HepG2 (cell line): ENCODE results near the gene FHL3. TPM values are rescaled to one million over a fixed set of nuclear protein-coding genes. Genes with fewer than 3 reads are reported as not detected.
A peak's percentile ranks its signal among the peaks of the same experiment; 100 is the strongest.

Source experiments
- ADNP ChIP-seq: sonication (generic); formaldehyde crosslinking; IDR thresholded peaks from 2 replicates; pipeline ENCODE4 v1.4.0; 2020; ENCODE audit warnings: missing genetic modification reagents
- ATRX ChIP-seq: sonication (generic); formaldehyde crosslinking; IDR thresholded peaks from 2 replicates; pipeline ENCODE4 v1.4.0; 2020; ENCODE audit warnings: missing genetic modification reagents, borderline replicate concordance
- BCL6 ChIP-seq: IDR thresholded peaks from 2 replicates; pipeline ENCODE4 v1.6.1; 2016; ENCODE audit warnings: missing genetic modification reagents, missing compliant biosample characterization
- ESRRA ChIP-seq: sonication (generic); formaldehyde crosslinking; IDR thresholded peaks from 2 replicates; pipeline ENCODE4 v1.5.1; 2020; ENCODE audit warnings: mild to moderate bottlenecking, low read depth, missing genetic modification reagents
- HIVEP1 ChIP-seq: sonication (generic); formaldehyde crosslinking; IDR thresholded peaks from 2 replicates; pipeline ENCODE4 v1.4.0; 2020; ENCODE audit warnings: mild to moderate bottlenecking, missing genetic modification reagents
- HOXD1 ChIP-seq: sonication (generic); formaldehyde crosslinking; IDR thresholded peaks from 2 replicates; pipeline ENCODE4 v1.5.0; 2020; ENCODE audit warnings: missing genetic modification reagents
- IRX3 ChIP-seq: sonication (generic); formaldehyde crosslinking; IDR thresholded peaks from 2 replicates; pipeline ENCODE4 v1.8.1; 2023; ENCODE audit warnings: mild to moderate bottlenecking, low read depth, missing genetic modification reagents, borderline replicate concordance
- MXI1 ChIP-seq: IDR thresholded peaks from 3 replicates; pipeline ENCODE4 v1.6.1; 2012; ENCODE audit warnings: low read depth, low read length, inconsistent platforms, borderline replicate concordance
- SIN3A ChIP-seq: IDR thresholded peaks from 2 replicates; pipeline ENCODE4 v1.6.1; 2011; ENCODE audit warnings: low read depth, mild to moderate bottlenecking, control low read depth, low read length, borderline replicate concordance
- SMAD1 ChIP-seq: sonication (generic); formaldehyde crosslinking; IDR thresholded peaks from 2 replicates; pipeline ENCODE4 v1.4.0; 2020; ENCODE audit warnings: missing genetic modification reagents, low read depth, mild to moderate bottlenecking, borderline replicate concordance
- SMAD3 ChIP-seq: sonication (generic); formaldehyde crosslinking; IDR thresholded peaks from 2 replicates; pipeline ENCODE4 v1.4.0; 2020; ENCODE audit warnings: missing genetic modification reagents
- STAT5B ChIP-seq: sonication (generic); formaldehyde crosslinking; IDR thresholded peaks from 2 replicates; pipeline ENCODE4 v1.4.0; 2020; ENCODE audit warnings: missing genetic modification reagents
- ZFYVE20 ChIP-seq: sonication (generic); formaldehyde crosslinking; IDR thresholded peaks from 2 replicates; pipeline ENCODE4 v1.8.0; 2023; ENCODE audit warnings: low read depth, mild to moderate bottlenecking, moderate library complexity, missing genetic modification reagents, borderline replicate concordance
- ZNF205 ChIP-seq: IDR thresholded peaks from 2 replicates; pipeline ENCODE4 v1.6.1; 2018; ENCODE audit warnings: missing biosample characterization, missing genetic modification reagents
- ZNF230 ChIP-seq: sonication (generic); formaldehyde crosslinking; IDR thresholded peaks from 2 replicates; pipeline ENCODE4 v1.4.0; 2020; ENCODE audit warnings: mild to moderate bottlenecking, missing genetic modification reagents
- ZNF234 ChIP-seq: sonication (generic); formaldehyde crosslinking; conservative IDR thresholded peaks from 2 replicates; pipeline ENCODE4 v1.5.1; 2020; ENCODE audit warnings: mild to moderate bottlenecking, missing genetic modification reagents
- ZNF331 ChIP-seq: sonication (generic); formaldehyde crosslinking; IDR thresholded peaks from 2 replicates; pipeline ENCODE4 v1.4.0; 2020; ENCODE audit warnings: missing genetic modification reagents
- ZNF468 ChIP-seq: sonication (generic); formaldehyde crosslinking; IDR thresholded peaks from 2 replicates; pipeline ENCODE4 v1.8.0; 2022; ENCODE audit warnings: mild to moderate bottlenecking, moderate library complexity, missing genetic modification reagents
- ZNF644 ChIP-seq: IDR thresholded peaks from 2 replicates; pipeline ENCODE4 v1.6.1; 2016; ENCODE audit warnings: low read depth
- ZNF703 ChIP-seq: sonication (generic); formaldehyde crosslinking; IDR thresholded peaks from 2 replicates; pipeline ENCODE4 v1.5.1; 2020; ENCODE audit warnings: missing genetic modification reagents, mild to moderate bottlenecking, moderate library complexity, borderline replicate concordance
- ZNF75D ChIP-seq: sonication (generic); formaldehyde crosslinking; IDR thresholded peaks from 2 replicates; pipeline ENCODE4 v1.8.1; 2023; ENCODE audit warnings: missing genetic modification reagents, mild to moderate bottlenecking, borderline replicate concordance
- polyA plus RNA-seq, 8 experiments: library from polyadenylated mRNA; depleted of rRNA in 3 of 8; stranded (reverse) in 7 of 8; unstranded in 1 of 8; fragments of >200 nt; fragmentation: Illumina TruSeq in 4 of 8; extraction: Trizol in 4 of 8; gene quantifications; 2 replicates each; pipeline versions ENCODE4 v1.2.1 to v1.2.3, GENCODE V29; 2011 to 2016; ENCODE audit warnings: low read depth in 4 of 8, missing spikeins in 1 of 8, mixed read lengths in 1 of 8; ENCODE audit not compliant: insufficient read depth in 1 of 8
- total RNA-seq, 5 experiments: library from RNA; depleted of rRNA; stranded (reverse); fragments of >200 nt; fragmentation: Illumina TruSeq; extraction: Trizol; gene quantifications; 2 replicates each; pipeline ENCODE4 v1.2.3, GENCODE V29; 2016; ENCODE audit warnings: low read depth in 1 of 5
- TF ChIP-seq, protein P1 (sequence below): sonication (generic); formaldehyde crosslinking; IDR thresholded peaks from 2 replicates; pipeline ENCODE4 v1.5.0; 2020; ENCODE audit warnings: mild to moderate bottlenecking, low read depth, missing genetic modification reagents, borderline replicate concordance
- TF ChIP-seq, protein P2 (sequence below): IDR thresholded peaks from 2 replicates; pipeline ENCODE4 v1.6.1; 2012; ENCODE audit warnings: low read depth, low read length, improper control_type of control experiment
- TF ChIP-seq, protein P3 (sequence below): IDR thresholded peaks from 2 replicates; pipeline ENCODE4 v1.6.1; 2016; ENCODE audit warnings: missing biosample characterization, missing genetic modification reagents, low read depth
- TF ChIP-seq, protein P4 (sequence below): sonication (generic); formaldehyde crosslinking; IDR thresholded peaks from 2 replicates; pipeline ENCODE4 v1.8.1; 2023; ENCODE audit warnings: mild to moderate bottlenecking, inconsistent platforms, moderate library complexity, missing genetic modification reagents, borderline replicate concordance

The FHL3 gene
- total and polyA plus RNA-seq, 2 of the 13 experiments (the other 11 are each of a cell fraction or from before 2014, with no cell fraction given) = 2.8 to 6.6 TPM

DNA sequence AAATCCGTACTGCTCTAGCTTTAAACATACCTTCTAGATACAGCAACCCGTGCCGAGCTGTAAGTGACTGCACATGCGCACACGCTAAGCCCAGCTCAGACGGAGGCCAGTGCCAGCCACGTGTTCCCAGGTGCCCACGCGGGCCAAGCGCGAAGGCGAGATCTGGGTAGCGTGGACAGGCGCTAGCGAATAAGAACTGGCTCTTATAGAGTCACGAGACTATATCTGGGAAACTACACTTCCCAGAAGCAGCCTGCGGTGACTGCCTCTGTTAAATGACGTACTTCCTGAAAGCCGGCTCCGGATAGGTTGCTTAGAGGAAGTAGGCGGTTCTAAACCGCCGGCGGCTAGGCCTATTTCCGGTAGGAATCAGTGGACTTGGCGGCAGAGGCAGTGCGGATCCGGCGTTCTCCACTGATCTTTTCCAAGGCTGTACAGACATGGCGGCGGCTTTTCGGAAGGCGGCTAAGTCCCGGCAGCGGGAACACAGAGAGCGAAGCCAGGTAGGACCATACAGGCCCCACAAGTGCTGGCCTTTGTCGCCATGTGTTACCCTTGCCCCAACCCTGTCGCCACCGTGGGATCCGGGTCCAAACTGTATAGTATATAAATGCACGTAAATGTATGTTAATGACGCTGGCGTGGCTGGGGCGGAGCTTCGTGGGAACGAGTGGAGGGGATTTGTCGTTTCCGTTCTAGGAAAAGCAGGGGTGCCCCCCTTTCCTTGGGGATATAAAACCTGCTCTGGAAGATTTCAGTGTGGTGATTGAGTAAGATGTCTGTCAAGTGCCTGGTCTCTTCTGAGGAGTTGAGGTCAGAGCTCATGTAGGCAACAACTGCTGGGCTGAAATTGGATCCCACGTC is 7.3 kb upstream of the FHL3 start, which contains the start of gene UTP11 (continued):
- TF ChIP-seq, protein P1, sequence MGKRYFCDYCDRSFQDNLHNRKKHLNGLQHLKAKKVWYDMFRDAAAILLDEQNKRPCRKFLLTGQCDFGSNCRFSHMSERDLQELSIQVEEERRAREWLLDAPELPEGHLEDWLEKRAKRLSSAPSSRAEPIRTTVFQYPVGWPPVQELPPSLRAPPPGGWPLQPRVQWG (CRISPR knock-in tag) = no peak
- TF ChIP-seq BCL6 = no peak
- no peak; the same call in 1 of the 2 replicates for TF ChIP-seq SMAD3
- peak; percentile 96; the same call in 1 of the 2 replicates for TF ChIP-seq ZNF468 (CRISPR knock-in tag)
- TF ChIP-seq ZNF75D (CRISPR knock-in tag) = peak; percentile 93; the same call in 1 of the 2 replicates
- TF ChIP-seq, protein P2, sequence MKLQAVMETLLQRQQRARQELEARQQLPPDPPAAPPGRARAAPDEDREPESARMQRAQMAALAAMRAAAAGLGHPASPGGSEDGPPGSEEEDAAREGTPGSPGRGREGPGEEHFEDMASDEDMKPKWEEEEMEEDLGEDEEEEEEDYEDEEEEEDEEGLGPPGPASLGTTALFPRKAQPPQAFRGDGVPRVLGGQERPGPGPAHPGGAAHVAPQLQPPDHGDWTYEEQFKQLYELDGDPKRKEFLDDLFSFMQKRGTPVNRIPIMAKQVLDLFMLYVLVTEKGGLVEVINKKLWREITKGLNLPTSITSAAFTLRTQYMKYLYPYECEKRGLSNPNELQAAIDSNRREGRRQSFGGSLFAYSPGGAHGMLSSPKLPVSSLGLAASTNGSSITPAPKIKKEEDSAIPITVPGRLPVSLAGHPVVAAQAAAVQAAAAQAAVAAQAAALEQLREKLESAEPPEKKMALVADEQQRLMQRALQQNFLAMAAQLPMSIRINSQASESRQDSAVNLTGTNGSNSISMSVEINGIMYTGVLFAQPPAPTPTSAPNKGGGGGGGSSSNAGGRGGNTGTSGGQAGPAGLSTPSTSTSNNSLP = no peak
- peak; percentile 73 for TF ChIP-seq ZNF230
- TF ChIP-seq ESRRA = 0 out of 2 replicates have a peak, but pooled peaks have one; percentile 66
- no peak; the same call in 1 of the 2 replicates for TF ChIP-seq SIN3A
- TF ChIP-seq ATRX (CRISPR knock-in tag) = no peak
- TF ChIP-seq ADNP (CRISPR knock-in tag) = no peak
- TF ChIP-seq ZNF234 (CRISPR knock-in tag) = 0 out of 2 replicates have a peak, but pooled peaks have one; percentile 44
- peak; percentile 98 for TF ChIP-seq ZFYVE20 (CRISPR knock-in tag)
- TF ChIP-seq HOXD1 (CRISPR knock-in tag) = 0 out of 2 replicates have a peak, but pooled peaks have one; percentile 53
- TF ChIP-seq ZNF644 (CRISPR knock-in tag) = no peak
- TF ChIP-seq MXI1 = peak; percentile 60; the same call in 1 of the 3 replicates
- TF ChIP-seq, protein P3, sequence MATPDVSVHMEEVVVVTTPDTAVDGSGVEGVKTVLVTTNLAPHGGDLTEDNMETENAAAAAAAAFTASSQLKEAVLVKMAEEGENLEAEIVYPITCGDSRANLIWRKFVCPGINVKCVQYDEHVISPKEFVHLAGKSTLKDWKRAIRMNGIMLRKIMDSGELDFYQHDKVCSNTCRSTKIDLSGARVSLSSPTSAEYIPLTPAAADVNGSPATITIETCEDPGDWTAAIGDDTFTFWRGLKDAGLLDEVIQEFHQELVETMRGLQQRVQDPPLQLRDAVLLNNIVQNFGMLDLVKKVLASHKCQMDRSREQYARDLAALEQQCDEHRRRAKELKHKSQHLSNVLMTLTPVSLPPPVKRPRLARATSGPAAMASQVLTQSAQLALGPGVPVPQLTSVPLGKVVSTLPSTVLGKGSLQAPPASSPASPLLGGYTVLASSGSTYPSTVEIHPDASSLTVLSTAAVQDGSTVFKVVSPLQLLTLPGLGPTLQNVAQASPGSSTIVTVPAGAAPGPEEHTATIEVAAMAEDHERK (CRISPR knock-in tag) = peak; percentile 22; the same call in 1 of the 2 replicates
- peak; percentile 95; the same call in 1 of the 2 replicates for TF ChIP-seq STAT5B
- peak; percentile 75; the same call in 1 of the 2 replicates for TF ChIP-seq SMAD1 (CRISPR knock-in tag)
- TF ChIP-seq HIVEP1 (CRISPR knock-in tag) = peak; percentile 90
- TF ChIP-seq, protein P4, sequence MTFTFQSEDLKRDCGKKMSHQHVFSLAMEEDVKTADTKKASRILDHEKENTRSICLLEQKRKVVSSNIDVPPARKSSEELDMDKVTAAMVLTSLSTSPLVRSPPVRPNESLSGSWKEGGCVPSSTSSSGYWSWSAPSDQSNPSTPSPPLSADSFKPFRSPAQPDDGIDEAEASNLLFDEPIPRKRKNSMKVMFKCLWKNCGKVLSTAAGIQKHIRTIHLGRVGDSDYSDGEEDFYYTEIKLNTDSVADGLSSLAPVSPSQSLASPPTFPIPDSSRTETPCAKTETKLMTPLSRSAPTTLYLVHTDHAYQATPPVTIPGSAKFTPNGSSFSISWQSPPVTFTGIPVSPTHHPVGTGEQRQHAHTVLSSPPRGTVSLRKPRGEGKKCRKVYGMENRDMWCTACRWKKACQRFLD (CRISPR knock-in tag) = peak; percentile 64; the same call in 1 of the 2 replicates
- peak; percentile 98 for TF ChIP-seq IRX3
- peak; percentile 95 for TF ChIP-seq ZNF331
- peak; percentile 93 for TF ChIP-seq ZNF205 (CRISPR knock-in tag)
- TF ChIP-seq ZNF703 (CRISPR knock-in tag) = peak; percentile 97
